HG03064 (cell line): ENCODE results near the gene CCDC188.

Experiments used
- ATAC-seq: cut with Tn5 transposase; IDR thresholded peaks from one replicate; pipeline ENCODE4 v1.9.1; 2021; ENCODE audit warnings: low read depth; ENCODE audit not compliant: unreplicated experiment

CCDC188 gene

DNA sequence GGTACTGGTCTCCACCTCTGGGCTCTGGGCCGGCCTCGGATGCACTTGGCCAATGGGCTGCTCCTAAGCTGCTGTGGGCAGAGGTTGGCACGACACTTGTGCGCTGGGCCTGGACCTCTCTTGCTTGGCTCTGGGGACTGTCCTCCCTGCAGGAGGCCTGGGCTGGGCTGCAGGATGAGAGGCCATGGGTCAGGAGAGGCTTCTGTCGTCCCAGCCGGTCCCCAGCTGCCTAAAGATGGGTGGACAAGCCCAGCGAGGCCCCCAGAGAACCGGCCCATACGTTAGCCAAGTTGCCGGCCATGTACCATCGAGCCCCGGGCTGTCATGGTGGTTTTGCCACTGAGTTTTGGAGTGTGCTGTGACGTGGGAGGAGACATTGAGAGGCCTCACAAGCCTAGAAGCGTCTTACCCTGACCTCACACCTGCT lies 1.6 kb upstream of the CCDC188 start:
- ATAC-seq: no peak

DNA sequence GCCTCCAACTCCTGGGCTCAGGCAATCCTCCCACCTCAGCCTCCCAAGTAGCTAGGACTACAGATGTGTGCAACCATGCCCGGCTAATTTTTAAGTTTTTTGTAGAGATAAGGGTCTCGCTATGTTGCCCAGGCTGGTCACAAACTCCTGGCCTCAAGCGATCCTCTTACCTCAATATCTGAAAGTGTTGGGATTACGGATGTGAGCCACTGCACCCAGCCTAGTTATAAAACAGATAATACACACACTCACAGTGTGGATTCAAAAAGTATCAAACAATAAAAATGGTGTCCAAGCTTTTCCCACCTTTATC lies 377 bp upstream of the CCDC188 start:
- no peak for ATAC-seq

DNA sequence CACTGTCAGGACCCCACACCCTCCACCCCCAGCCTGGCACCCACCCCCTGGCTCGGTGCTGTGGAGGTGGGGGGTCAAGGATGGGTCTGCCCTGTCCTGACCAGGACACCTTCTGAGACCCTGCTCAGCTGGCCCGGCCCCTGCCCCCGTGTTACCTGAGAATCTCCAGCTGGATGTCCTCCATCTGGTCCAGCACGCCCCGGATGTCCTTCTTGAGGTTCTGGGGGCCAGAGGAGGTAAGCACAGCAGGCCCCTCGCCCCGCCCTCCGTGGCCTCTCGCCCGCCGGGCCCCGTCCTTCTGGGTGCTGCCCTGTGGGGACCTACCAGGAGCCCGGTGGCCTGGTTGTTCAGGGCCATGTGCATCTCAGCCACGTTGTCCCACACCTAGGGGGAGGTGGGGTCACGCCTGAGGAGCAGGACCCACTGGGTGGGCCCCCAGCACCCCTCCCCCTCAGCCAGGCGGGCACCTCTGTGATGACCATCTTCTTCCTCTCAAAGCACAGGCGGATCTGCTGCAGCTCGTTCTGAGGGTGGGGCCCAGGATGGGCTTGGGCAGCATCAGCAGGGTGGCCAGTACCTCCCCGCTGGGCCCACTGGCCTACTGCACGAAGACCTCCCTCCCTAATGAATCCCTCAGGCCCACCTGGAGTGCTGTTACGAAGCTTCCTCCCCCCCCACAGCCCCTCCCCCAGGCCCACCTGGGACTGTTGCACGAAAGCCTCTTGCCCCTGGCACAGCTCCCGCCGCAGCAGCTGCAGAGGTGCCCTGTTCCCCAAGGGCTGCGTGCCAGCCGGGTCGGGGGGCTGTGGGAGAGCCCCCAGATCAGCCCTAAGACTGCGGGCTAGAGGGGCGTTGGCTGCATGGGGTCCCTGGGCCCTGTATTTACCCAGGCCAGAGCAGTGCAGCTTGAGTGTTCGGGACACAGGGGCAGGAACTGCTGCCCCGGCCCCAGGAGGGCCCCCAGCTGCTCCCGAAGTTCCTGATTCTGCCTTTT lies 1.3 kb downstream of the CCDC188 start:
- no peak for ATAC-seq

DNA sequence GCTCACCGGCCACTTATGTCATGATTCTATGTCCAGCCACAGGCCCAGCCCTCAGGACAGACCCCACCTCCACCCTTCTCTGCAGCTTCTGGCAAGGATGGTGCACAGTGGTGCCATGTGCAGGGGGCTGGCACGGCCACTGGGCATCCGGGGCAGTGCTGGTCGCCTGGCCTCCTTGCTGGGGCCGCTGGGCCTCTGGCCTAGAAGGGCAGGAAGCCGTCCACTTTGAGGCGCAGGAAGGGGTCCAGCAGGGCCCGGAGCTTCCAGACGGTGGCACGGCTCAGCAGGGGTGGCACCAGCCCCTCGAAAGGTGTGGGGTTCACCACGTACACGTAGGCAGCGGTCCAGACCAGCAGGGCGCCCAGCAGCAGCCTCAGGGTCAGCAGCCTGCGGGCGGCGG lies 2.4 kb downstream of the CCDC188 start:
- no peak for ATAC-seq

DNA sequence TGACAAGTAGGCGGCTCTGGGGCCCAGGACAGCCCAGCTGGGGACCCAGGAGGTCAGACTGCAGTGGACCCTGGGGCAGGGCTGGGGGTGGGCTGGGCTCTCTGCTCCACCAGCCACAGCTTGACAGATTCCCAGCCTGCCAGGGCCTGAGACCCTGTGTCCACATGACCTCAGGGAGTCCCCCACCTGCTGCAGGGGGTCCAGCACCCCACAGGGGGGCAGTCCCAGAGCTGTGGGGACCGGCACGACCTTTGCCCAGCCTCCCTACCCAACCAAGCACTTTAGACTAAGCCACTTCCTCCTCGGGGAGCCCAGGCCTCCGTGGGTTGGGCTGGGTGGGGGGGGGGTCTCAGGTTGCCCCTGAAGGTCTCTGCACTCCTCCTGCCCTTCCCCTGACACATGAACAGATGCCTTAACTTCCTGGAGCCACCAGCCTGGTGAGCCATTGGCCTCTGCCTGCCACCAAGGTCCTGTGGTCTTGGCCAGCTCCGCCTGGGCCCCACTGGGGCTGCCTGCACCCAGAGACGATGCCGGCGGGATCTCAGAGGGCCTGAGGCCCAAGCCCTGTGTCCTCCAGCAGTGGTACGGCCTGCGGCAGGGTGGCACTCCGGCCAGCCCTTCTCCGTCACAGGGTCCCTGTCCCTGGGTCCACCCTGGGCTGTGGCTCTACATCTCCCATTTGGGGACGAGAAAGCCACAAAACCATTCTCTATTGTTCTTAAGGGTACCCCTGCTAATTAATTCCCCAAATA lies 3.4 kb downstream of the CCDC188 start:
- ATAC-seq: no peak

DNA sequence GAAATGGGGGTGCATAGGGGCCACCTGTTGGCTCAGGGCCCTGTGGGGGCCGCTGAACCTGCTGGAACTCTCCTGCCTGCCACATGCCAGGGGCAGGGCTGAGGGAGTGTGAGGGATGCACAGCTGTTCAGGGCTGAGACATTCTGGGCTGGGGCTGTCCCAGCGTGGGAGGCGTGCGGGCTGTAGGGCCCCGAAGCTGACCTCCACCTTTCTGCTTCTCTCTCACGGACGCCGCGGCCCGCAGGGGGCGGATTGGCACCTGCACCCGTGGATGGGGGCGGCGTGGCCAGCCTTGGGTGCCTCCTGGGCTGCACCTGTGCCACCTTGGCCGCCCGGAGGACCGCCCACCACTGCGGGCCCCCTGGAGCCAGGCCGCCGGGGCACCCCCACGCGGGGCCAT lies 4.1 kb downstream of the CCDC188 start:
- ATAC-seq: no peak

DNA sequence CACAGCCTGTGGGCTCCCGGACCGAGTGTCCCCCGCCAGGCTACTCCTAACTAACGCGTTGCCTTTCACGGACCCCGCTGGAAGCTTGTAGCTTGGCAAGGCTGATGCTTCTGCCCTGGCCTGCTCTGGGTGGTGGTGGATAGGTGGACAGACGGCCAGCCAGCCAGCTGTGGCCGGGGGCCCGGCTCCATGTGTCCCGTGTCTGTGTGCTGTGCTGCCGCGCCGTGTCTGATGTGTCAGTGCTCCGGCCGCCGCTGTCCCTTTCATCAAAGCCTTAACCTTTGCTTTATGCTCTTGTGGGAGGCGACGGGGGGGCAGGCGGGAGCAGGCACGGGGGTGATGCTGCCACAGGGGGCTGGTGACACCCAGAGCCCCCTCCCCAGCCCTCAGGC lies 5.0 kb downstream of the CCDC188 start:
- no peak for ATAC-seq

DNA sequence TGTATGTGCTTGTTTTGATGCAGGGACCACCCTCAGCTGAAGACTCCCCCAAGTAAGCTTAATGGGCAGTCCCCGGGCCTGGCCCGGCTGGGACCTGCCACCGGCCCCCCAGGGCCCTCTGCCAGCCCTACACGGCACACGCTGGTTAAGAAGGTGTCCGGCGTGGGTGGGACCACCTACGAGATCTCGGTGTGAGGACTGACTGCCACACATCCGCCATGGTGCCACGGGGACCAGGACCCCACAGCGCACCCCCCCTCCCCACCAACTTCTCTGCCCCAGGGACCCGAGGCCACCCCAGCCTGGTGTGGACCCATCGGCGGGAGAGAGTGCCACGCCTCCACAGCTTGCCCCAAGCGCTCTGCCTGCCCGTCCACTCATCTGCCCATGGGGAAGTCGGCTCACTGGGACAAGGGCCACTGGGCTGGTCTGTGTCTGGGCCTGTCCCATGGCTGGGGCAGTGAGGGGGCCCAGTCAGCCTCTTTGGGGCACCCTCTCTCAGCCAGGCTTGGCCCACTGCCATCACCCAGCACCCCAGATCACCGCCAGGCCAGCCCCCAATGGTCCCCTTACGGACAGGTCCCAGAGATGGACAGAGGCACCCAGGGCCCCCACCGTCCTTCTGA lies 5.5 kb downstream of the CCDC188 start:
- ATAC-seq: no peak

DNA sequence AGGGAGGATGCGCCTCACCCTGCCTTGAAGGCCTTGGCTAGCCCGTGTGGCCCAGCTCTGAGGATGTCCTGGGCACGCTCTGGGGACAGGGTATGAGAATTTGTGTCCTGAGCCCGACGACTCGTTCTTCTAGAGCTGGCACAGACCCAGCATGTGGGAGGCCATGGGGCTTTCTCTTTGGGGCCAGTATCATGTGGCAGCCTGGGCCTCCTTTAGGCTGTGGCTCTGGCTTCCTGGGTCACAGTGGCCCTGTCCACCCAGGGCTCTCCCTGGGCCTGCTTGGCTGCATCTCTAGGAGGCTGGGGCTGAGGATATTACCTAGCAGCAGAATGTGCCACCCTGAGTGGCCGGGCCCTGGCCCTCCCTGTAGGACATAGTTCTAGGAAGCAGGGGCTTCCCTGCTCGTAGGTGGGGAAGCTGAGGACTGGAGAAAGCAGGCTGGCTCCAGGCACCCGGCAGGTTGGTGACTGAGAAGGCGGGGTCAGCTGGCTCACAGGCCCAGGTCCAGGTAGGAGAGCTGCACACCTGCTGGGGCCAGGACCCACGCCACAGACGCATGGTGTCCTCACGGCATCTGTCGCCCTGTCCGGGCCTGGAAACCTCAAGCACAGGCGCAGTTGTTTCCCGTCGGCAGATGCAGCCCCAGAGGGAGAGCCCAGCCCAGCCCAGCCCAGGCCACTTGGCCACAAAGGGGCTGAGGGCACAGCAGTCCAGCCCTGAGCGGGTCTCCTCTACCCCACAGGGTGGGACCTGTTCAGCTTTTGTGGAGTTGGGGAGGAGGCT lies 6.8 kb downstream of the CCDC188 start:
- no peak for ATAC-seq

DNA sequence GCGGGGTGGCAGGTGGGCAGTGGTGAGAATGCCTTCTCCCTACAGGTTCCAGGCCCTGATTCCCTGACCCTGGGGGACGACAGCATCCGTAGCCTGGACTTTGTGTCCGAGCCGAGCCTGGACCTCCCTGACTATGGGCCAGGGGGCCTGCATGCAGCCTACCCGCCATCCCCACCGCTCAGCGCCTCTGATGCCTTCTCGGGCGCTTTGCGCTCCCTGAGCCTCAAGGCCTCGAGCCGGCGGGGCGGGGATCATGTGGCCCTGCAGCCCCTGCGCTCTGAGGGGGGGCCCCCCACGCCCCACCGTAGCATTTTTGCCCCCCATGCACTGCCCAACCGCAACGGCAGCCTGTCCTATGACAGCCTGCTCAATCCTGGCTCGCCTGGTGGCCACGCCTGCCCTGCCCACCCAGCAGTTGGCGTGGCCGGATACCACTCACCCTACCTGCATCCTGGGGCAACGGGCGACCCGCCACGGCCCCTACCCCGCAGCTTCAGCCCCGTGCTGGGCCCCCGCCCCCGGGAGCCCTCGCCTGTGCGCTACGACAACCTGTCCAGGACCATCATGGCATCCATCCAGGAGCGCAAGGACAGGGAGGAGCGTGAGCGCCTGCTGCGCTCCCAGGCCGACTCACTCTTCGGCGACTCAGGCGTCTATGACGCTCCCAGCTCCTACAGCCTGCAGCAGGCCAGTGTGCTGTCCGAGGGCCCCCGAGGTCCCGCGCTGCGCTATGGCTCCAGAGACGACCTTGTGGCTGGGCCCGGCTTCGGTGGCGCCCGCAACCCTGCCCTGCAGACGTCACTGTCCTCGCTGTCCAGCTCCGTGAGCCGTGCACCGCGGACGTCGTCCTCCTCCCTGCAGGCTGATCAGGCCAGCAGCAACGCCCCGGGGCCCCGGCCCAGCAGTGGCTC lies 7.9 kb downstream of the CCDC188 start:
- no peak for ATAC-seq

DNA sequence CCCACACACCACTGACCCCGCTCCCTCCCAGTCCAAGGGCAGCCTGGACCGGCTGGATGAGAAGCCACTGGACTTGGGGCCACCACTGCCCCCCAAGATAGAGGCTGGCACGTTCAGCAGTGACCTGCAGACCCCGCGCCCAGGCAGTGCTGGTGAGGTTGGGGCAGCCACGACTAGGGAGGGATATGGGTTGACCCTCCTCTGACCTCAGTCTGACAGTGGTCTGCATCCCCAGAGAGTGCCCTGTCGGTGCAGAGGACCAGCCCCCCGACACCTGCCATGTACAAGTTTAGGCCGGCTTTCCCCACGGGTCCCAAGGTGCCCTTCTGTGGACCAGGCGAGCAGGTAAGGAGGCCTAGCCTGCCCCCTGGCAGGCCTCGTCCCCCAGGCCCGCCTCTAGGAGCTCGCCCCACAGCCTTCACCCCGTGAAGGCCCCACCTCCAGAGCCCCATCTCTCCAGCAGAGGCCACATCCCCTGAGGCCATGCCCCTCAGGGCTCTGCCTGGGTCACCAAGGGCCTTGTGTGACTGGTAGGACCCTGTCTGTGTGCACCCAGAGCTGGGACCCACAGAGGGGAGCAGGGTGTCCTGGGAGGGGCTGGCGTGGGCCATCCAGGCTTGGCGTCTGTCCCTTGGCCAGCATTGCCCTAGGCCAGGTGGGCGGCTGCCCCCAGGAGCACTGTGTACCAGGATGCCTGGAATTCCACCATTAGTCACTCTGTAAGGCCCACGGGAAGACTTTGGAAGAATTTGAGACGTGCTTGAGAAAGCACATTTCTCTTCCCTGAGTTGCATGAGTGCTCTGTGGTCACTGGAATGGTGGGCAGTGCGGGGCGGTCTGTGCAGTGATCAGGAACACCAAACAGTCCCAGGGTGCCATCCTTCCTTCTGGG lies 9.4 kb downstream of the CCDC188 start:
- no peak for ATAC-seq

DNA sequence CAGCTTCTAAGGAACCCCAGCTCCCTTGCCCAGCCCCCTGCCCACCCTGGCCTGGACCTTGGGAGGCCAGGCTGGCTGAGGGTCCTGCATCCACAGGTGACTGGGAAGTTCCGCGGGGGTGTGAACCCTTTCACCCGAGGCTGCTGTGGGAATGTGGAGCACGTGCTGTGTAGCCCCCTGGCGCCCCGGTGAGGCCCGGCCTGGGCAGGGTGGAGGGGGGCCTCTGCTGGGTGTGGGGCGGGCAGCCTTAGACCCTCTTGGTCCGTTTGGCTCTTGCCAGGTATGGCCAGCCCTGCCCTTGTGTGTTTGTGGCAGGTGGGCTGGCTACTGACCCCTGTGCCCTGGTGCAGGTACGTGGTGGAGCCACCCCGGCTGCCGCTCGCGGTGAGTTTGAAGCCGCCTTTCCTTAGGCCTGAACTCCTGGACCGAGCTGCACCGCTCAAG lies 10.3 kb downstream of the CCDC188 start:
- no peak for ATAC-seq

DNA sequence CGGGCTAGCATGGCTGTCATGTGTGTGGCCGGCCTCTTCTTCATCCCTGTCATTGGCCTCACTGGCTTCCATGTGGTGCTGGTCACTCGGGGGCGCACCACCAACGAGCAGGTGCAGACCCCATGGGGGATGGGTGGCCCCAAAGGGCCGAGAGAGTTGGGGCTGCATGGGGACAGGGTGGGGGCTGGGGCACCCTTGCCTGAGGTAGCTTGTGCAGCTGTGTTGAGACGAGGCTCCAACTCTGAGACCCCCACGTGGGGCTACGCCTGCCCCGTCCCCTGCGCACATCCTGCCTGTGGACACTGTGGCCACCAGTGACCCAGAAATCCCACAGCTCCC lies 10.8 kb downstream of the CCDC188 start:
- no peak for ATAC-seq

DNA sequence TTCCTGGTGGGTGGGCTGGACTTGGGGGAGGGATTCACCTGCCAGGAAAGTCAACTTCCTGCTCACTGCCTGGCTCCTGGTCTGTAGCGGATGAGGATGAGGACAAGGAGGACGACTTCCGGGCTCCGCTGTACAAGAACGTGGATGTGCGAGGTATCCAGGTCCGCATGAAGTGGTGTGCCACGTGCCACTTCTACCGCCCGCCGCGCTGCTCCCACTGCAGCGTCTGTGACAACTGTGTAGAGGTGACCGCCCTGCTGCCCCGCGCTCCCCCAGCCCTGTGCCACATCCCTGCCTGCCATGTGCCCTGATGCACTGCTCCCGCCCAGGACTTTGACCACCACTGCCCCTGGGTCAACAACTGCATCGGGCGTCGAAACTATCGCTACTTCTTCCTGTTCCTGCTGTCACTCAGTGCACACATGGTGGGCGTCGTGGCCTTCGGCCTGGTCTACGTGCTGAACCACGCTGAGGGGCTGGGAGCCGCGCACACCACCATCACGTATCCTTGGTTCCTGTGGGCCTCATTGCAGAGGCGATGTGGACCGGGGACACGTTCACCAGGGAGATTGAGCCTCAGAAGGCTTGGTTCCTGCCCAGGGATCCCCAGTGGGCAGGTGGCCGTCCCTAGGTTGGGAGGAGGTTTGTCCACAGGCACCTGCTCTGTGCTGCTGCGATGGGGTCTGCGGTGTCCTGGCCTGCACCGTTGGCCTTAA lies 11.3 kb downstream of the CCDC188 start:
- no peak for ATAC-seq

DNA sequence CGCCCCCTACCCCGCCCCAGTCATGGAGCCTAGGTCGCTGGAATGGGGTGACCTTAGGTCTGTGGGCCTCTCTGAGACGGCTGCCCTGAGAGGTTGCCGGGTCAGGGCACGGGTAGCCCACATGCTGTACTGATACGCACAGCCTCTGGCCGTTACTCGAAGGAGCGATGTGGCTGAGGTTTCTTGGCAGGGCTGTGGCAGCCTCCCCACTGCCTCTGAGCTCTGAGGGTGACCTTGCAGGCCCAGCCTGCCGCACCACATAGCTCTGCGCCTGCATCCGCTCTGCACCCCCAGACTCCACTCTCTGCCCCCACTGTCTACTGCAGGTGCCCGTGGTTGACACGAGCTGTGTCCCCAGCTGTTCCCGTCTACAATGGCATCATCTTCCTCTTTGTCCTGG lies 12.0 kb downstream of the CCDC188 start:
- no peak for ATAC-seq

DNA sequence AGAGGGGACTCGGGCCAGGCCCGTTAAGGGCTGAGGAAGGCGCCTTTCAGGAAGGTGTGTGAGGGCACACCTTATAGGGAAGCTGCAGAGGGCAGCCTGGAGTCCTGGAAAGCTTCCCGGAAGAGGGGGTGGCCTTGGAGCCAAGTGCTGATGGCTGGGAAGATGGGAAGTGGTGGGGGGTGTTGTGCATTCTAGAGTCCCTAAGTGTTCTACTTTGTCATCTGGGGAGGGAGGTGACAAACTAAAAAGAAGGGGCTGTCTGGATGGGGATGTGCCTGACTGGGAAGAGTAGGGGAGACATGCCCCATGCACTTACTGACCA lies 12.5 kb downstream of the CCDC188 start:
- no peak for ATAC-seq

DNA sequence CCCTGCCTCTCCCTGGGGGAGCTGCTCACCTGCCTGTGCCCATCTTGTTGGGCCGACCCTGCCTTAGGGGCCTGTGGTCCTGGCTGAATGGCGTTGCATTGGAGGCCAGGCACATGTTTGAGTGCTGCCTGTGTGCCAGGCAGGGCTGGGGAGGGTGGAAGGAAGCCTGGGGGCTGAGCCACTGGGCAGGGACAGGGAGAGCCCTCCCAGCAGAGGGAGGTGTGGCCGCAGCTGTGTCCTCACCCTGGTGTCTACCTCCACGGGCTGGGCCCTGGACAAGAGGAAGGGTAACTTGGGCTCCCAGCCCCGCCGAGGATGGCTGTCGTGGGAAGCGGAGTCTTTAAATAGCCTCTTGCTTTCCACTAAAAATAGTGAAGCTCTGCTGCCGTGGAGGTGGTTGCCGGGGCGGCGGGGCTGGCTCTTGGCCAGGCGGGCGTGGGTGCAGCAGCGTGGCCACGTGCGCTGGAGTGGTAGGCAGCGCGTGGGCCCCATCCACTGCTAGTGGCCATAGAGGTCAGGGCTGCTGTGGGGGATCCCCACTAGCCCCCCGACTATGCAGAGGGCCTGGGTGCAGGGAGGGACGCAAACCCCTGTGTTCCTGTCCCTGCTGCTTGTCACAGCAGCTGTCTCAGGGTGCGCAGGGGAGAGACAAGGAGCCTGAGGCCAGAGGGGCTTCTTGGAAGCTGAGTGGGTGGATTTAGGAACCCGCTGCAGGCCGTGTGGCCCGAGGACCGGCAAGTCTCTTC lies 13.0 kb downstream of the CCDC188 start:
- no peak for ATAC-seq

DNA sequence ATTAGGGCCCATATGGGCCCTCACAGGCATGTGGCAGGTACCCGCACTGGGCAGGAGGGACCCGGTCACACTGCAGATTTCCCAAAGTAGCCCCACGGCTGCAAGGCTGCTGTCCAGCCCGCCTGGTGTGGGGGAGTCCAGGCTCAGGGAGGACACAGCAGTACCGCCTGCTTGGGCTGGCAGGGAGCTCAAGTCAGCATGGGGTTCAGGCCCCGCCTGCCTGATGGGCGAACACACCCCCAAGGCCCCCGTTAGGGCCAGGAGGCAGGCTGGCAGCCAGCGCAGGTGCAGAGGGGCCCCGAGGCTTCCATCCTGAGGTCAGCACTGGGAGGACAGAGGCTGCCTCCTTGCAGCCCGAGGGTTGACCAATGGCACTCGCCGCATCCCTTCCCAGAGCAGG lies 13.7 kb downstream of the CCDC188 start:
- no peak for ATAC-seq
